HG03342 (cell line): ENCODE measurements around the gene RBBP8NL.
"Not testable (repeated sequence)": the region's sequence is repeated elsewhere in the genome, so short reads cannot be mapped to it uniquely, and the experiment has no call there.

ENCODE experiments used
- ATAC-seq: cut with Tn5 transposase; IDR thresholded peaks from one replicate; pipeline ENCODE4 v1.9.1; 2021; ENCODE audit warnings: mild to moderate bottlenecking, moderate library complexity; ENCODE audit not compliant: unreplicated experiment

Gene RBBP8NL

DNA sequence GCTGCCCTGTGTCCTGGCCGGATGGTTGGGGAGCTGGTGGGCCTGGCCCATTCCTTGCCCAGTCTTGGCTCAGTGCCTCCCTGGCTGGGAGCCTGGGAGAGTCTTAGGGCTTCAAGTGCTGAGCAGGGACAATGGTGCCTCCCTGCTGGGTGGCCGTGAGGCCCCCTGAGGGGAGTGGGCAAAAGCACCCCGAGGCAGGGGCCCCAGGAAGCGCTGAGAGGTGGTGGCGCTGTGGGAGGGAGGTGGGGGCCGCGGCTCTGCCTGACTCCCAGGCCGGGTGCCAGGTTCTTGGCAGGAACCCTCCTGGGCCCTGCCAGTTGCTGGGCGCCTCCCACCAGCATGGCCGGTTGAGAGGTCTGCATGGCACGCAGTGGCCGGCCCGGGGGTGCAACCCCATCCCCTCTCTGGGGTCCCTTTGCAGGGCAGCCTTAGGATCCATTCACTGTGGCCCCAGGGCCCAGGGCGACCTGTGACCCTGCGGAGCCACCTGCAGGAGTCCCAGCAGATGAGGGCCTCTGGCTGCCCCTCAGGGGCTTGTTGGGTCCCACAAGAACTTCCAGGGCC, 49.6 kb downstream of the RBBP8NL start:
- no peak for ATAC-seq

DNA sequence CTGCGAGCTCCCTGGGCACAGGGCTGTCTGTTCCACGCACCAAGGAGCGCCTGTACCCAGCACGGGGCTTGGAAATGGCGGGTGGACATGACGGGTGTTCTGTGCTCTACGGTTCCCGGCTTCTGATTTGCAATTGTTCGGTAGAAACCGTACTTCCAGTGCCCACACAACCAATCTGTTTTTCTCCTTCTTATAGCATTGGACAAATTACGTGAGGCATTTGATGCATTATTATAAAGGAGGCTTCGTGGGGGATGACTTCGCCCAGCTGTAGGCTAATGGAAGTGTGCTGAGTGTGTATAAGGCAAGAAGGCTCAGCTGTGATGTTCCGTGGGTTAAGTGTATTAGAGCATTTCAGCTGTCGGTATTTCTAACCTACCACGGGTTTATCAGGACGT, 50.3 kb downstream of the RBBP8NL start:
- ATAC-seq, result no peak

DNA sequence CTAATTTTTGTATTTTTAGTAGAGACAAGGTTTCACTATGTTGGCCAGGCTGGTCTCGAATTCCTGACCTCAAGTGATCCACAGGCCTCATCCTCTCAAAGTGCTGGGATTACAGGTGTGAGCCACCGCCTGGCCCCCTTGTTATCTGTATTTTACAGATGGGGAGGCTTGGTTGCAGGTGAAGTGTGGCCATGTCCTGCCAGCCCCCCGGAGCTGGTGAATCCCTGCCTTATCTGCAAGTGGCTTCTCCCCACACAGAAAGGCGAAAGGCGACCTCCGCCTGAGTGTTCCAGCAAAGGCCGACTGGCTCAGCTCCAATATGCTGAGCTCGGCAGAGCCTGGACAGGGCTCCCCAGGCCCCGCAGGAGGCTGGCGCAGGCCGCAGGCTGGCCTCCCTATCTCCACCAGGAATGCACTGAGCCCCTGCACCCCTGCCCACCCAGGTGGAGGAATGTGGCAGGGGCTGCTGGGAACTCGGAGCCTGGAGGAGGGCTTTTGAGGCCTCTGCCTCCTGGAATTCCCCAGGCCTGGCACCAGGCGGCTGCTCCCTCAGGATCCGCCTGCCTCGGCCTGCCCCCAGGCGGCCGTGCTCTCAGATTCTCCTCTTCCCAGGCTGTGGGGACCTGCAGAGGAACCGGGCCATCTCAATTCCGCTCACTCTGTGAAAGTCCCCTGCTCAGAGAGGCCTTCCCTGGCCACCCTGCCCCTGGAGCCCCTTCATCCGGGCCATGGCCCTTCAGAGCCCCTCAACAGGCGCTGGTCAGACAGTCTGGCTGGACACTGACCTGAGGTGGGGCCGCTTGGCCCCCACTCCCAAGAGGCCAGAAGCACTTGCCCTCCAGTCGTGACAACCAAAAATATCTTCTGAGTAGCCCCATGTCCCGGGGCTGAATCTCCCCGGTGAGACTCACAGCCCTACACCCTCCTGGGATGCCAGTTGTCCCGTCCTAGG, 51.0 kb downstream of the RBBP8NL start:
- no peak for ATAC-seq

DNA sequence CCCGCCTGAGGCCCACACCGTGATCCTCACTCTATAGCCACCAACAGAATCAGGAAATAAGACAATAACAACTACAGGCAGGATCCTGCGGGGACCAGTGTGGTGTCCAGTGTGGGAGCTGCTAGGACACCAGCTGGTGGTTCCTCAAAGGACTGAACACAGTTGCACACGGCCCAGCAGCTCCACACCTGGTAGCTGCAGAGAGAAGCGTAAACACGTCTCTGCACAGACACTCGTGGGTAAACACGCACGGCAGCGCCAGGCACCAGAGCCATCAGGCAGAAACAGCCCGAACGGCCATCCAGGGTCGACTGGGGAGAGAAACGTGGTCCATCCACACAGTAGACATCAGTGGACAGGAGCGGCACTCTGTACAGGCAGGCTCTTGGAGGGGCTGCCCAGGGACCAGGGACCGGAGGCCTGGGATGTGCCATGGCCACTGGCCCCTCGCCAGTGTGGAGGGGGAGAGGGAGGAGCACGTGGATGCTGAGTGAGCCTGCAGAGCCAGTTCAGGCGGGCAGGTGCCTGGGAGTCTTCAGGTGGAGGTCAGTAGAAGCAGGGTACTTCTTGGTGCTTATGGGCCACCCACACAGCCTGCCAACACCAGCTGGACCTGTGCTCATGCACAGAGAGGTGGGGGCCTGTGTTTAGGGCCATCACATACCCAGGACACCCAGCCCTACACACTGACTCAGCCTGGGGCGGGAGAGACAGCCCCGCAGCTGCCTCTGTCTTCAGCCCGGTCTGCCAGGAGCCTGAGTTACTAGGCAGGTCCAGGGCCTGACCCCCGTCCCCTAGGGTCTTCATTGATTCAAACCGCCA, 52.8 kb downstream of the RBBP8NL start:
- no peak for ATAC-seq

DNA sequence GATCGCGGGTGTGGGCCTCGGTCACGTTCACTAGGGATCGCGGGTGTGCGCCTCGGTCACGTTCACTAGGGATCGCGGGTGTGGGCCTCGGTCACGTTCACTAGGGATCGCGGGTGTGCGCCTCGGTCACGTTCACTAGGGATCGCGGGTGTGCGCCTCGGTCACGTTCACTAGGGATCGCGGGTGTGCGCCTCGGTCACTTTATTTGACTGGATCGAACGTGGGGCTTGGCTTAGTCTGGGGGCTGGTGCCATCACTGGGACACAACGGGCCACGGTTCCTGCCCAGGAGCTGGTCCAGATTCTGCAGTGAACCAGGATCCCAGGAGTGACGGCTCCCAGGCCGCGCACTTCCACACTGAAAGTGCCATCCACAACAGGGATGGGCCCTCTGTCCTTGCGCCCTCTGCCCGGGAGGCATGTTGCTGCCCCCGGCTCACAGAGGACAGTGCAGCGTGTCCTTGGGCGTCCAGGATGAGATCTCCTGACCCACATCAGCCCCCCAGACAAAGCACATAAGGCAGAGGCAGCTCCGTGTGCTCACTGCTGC, 53.6 kb downstream of the RBBP8NL start:
- ATAC-seq, result not testable (repeated sequence)

DNA sequence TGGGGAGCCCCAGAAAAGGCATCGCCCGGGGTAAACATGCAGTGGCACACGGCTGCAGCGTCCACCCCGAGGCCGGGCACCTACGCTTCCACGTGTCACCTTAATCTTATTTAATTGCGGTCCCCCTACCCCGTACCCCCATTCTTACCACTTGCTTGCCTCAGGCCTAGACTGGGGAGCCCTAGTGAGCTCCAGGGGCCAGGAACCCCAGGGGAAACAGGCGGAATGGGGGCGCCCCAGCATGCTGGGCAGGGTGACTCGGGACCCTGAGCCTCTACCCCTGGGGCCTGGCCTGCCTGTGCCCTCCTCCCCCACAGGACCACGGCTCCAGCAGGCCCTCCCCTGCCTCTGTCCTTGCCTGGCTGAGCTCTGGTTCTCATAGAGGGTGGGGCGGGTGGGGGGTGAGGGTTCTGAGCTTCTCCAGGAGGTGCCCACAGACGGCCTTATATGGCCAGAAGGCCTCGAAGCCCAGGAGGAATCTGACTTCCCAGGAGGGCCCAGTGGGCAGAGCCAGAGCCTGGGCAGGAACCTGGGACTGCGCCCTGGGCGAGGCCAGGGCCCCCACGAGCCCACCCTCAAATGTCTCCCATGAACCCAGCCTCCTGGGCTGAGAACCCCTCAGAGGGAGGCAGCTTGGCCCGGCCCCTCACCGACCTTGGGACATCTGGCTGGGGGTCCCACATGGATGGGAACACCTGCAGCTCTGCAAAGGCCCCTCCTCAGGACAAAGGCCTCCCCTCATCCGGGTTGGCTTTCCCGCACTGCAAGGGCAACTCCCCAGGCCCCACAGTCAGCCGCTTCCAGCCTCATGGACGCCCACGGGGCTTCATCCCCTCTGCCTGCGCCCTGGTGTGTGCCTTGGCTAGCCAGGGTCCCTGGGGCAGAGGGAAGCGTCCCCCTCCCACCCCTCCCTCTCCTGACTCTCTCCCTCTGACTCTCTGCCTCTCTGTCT, 55.0 kb downstream of the RBBP8NL start:
- no peak for ATAC-seq

DNA sequence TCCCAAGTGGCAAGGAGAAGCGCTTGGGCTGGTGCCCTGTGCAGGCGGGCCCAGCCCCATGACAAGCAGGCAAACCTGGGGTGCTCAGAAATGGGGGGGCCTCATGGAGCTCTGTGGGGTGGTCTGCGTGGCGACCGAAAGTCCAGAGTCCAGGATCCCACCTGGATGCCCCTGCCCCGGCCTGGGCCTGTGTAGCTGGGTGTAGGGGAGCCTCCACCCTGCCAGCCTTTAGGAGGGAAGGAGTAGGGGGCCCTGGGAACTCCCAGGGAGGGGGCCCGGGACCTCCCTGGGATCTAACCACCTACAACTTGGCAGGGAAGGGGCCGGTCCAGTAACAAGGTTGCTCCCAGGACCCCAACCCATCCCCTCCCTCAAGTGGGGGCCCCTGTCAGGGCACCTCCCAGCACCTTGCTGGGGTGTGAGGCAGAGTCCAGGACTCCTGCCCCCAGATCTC, 55.7 kb downstream of the RBBP8NL start:
- no peak for ATAC-seq

DNA sequence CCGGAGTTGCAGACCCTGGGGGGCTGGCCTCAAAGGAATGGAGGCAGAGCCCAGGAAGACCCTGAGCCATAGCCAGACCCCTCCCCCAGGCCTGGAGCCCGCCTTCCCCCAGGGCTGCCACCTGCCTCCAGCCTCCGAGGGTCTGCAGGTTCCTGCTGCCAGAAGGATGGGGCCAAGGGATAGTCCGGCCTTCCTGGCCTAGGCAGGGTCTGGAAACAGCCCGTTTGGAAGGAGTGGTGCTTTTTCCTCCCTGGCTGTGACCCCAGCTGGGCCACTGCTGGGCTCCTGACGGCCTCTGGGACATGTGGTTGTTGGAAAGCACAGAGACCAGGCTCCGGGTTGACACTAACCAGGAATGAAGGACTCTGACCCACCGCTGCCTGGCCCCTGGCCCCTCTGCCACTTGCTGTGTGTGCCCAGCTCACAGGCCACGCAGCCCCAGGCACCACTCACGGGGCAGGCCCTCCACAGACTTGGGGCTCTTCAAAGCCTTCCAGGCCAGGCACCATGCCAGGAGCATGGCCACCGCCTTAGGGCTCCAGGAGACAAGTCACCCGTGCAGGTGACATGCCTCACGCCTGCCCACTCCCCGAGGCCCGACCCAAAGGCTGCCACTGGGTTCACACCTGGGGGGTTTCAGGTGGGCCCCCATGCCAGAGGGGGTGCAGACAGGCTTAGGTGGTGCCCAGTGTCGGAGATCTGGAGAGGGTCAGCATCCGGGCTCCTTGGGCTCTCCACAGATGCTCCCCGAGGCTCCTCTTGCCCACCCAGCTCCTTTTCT, 56.3 kb downstream of the RBBP8NL start:
- ATAC-seq, result no peak

DNA sequence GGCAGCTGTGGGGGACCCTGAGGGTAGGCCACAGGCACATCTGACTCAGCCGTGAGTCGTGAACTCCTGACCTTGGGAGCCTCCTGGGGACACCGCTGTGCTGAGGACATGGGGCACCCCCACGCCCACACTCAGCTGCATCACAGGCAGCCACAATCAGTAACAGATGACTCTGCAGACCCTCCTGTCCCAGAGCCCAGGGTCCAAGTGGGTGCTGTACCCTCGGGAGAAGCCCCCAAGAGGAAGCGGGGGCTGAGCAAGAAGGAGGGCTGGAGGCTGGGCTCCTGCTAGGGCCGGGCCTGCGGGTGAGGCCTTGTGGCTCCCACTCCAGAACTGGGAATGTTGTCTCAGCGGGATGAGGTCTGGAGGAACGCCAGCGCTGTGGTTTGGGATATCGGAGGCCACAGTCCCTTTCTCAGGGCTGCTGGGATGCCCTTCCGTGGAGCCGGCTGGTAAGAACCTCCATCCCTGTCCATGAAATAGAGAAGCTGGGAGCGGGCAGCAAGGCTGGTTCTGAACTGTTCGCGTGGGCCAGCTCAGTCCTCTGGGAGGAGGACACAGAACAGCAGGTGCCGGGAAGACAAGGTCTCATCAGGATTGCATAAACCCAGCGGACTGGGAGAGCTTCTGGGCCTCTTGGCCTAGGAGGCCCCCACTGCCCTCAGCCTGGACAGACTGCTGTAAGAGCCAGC, 57.1 kb downstream of the RBBP8NL start:
- no peak for ATAC-seq

DNA sequence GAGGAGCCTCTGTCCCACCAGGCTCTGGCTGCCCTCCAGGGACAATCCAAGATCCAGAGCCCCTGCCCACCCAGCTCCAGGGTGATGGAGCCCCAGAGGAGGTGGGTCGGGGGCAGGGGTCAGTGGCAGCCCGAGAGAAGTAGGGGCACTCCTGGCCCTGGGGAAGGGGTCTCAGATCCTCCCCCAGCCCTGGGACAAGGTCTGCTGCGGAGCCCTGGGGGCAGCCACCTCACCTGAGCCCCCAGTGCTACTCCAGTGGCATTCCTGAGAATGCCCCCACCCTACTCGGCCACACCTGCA, 57.6 kb downstream of the RBBP8NL start:
- no peak for ATAC-seq

DNA sequence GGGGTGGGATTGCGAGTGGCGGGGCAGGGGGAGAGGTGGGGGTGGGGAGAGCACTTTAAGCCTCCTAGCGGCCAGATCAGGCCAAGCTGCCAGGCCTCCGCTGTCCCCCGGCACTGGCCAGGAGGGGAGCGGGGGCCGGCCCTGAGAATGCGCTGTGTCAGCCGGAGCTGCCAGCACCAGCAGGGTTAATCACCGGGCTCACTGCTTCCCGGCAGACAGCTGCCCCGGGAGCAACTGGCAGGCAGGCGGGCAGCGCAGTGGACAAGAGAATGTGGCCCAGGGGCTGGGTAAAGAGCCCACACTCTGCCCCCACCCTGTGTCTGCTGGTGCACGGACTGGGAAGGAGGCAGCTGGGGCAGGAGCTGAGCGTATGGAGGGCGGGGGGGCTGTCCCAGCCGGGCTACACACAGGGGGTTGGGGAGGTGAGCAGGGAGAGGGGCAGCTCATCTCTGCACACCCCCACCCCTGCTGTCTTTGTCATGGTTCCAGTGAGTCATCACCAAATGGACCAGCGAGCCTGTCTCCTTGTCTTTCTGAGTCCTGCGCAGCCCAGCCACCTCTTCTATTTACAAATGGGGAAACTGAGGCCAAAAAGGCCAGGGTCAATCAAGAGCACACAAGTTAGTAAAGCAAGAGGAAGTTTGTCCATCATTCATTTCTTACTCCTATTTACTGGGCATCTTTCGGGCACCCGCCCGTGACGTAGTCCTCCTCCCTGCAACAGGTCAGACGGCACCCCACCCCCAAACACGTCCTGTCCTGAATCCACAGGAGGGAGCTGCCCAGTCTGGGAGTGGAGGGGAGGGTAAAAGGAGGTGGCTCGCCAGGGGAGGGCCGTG, 58.1 kb downstream of the RBBP8NL start:
- ATAC-seq, result no peak

DNA sequence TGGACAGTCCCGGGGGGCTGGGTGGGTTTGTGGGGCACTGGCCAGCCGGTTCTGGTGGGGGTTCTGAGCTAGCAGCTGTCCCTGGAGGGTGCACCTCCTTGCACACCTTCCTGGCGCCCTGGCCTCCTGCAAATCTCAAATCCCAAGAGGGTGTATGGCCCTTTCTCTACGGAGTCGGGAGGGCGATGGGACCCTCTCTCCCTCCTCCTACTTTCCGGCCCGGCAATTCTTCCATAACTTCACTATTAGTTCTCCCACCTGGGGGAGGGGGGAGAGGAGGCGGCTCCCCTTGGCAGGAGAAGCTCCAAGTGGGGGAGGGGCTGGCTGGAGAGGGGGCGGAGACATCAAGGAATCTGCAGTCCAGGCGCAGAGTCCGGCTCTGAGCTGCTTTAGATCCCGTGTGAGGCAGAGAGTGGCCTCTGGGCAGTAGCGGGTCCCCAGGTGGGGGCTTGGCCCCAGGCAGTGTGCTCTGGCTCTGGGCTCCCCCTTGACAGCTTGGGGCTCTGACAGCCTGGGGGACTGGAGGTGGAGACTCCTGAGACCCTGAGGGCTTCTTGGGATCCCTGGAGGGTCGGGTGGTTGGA, 58.9 kb downstream of the RBBP8NL start:
- no peak for ATAC-seq

DNA sequence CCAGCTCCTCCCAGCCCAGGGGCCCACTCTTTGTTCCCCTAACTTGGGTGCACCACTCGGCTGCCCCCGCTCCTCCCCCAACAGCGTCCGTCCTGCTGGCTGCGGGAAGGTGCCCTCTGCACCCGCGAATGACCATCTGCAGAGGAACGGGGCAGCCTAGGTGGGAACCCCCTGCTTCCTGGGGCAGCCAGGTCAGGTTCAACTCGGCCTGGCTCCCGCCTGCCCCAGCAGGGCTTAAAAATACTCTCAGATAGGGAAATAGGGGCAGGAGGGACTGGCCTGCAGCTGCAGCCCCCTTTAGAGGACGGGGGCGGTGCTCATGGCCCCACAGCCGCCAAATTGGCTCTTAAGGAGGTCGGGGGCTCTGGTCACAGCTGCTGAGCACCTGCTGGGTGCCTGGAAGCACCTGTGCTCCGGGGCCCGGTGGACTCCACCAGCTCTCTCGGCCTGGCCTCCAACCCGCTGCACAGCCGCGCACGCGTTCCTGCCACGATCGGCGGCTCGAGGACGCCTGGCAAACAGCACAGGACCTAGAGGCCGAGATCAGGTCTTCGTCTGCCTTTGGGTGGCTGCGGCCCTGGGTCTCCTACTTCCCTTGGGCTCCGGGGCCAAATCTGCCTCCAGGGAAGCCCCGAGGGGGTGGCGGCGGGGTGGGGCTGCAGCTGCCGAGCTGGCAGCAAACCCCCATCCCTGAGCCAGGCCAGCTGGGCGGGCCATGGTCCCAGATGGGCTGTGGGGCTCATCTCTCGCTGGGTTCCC, 59.5 kb downstream of the RBBP8NL start:
- ATAC-seq, result no peak

DNA sequence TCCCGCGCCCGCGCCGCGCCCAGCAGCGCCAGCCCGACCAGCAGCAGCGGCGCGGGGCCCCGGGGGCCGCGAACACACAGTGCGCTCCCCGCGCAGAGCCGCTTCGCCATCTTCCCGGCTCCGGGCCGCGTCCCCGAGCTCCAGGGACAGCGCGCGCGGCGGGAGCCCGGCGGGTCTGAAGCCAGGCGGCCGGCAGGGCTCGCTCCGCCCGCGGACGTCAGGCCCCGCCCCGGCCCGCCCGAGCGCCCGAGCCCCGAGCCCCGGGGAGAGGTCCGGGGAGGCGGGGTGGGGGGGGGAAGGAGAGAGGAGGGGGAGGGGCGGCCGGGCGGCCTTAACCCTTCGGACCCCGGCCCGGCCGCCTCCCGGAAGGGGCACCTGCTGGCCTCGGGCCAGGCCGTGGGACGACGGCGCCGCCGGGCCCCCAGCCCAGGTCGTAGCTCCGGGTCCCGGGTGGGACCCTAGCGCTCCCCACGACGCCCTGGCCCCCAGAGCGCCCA, 60.2 kb downstream of the RBBP8NL start, which contains the start of gene LAMA5:
Gene LAMA5, minus strand, starts transcription at position 177 of the 497 bp plus-strand sequence. Its CDS starts 67 bp downstream, at position 110.
- ATAC-seq, result no peak

DNA sequence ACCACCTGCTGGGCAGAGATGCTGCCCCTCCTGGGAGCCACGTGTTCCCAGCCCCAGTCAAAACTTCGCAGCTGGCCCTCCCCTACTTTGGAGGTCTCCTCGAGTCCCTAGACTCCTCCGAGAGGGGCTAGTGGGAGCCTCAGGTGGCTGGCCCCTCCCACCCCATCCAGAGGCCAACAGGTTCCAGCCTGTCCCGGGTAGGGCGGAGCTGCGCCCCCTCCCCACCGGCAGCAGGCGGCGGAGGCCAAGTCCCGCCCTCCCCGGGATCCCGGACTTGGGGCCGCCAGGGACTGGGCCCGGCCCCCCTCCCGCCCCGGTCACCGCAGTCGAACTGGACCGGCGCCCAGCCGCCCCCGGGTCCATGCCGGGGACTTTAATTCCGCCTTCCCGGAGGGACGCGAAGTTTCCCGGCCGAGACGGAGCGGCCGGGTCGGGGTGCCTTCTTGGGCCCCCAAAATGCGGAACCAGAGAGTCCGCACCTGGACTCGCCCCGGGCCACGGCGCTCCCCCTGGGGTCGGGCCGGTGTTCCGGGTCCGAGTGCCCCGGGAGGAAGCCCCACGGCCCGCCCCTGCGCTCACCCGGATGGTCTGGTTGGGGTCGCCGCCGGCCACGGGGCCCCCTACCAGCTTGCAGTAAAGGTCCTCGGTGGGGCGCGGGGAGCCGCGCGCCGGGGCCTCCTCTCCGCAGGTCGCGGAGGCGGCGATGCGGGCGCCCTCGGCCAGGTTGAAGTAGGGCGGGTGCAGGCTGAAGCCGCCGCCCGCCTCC, 60.8 kb downstream of the RBBP8NL start:
- ATAC-seq, result no peak
